Diencephalon (tissue), 1 donor: ENCODE measurements around the gene MRPL22. TPM values are rescaled to one million over a fixed set of nuclear protein-coding genes. Genes with fewer than 3 reads are reported as not detected.

Experiments
- total RNA-seq: library from RNA; depleted of rRNA; stranded (reverse); fragments of >200 nt; gene quantifications from one replicate; pipeline ENCODE4 v1.2.3, GENCODE V29; 2014

MRPL22 gene
- total RNA-seq, result 18.9 TPM

DNA sequence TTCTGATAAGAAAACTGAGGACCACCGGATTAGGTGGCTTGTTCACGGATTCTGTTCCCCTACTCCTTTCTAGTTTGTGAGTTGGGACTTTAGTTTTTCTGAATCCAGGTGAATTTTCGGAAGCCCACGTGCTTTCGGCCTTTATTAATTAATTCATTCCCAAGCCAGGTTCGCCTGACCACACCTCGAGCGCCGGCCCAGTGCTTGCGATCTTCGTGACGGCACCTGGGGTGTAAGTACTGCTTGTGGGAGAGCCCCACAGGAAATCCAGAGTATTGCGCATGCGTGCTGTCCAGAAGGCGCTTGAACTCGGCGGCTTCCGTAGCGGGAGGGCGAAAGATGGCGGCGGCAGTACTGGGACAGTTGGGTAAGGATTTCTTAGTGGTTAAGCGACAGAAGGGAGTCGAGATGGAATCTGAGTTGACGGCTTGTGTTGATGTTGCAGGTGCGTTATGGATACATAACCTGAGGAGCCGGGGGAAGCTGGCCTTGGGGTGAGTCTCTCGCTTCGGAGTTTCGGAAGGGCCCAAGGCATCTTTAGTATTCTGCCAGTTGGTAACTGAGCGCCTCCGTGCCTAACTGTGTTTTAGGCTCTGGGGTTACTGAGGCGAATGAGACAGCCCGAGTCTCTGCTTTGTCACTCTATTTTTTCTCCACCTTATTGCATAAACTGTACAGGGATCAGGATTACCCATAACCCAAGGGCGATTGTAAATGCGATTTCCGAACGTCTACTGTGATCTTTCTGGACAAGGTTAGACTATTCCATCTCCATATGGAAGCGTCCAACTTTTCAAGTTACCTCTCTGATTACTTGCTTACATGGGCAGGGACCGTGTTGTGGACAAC is at the start of gene MRPL22:
Gene MRPL22 (plus strand): TSS at position 302 of the 849 bp plus-strand sequence. CDS start 38 bp downstream, at position 340.

DNA sequence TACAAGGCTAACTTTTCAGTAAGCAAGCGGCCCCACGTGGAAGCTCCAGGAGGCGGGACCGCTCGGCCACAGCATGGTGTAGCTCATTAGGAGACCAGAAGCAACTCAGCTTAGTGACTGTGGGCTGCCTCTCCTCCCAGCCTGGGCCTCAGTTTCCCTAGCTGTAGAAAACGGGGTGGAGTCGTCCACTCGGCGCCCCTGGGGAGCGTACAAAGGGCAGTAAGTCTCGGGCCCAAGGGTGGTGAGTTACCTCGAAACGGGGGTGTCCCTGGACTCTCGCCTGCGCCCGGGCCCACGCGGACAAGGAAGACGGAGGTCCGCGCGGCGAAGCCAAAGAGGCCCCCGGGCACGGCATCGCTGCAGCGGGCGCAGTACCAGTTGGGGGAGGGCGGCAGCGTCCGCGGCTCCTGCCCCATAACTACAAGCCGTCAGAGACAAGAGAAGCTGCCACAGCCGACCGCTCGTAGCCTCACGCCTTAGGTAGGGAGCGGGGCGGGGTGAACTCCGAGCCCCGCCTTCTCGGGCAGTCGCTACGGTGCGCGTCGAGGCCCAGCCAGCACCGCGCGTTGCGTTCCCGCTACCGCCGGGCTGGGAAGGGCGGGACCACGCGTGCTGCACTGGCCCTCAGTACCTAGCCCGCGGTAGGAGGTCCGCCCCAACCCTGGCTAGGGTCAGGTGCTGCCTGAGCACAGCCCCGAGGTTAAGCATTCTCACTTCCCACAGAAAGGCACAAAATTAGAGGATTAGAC is 3.0 kb upstream of the MRPL22 start, which contains the start of gene GEMIN5:
Gene GEMIN5 (minus strand): TSS at position 494 of the 749 bp plus-strand sequence. CDS start 78 bp downstream, at position 416.

GRCh38 chr5:155013526-155013925 is 72.7 kb downstream of the MRPL22 start, which contains the start of gene KIF4B:
Gene KIF4B (plus strand): TSS chr5:155013755. CDS start chr5:155013860, 105 bp downstream.

Other genes with a start within 250 kb of the MRPL22 start
- 67.8 TPM for gene LARP1, start 185.7 kb upstream of the MRPL22 start, total RNA-seq
- 4.6 TPM for gene FAXDC2, start 90.5 kb upstream of the MRPL22 start, total RNA-seq
- gene CNOT8, start 82.4 kb upstream of the MRPL22 start, total RNA-seq, result 76.8 TPM
- 22.6 TPM for gene GEMIN5, start 2.9 kb upstream of the MRPL22 start, total RNA-seq
- gene KIF4B, start 72.7 kb downstream of the MRPL22 start, total RNA-seq, result 0.46 TPM